ENCODE data around the gene KRTAP10-1. TPM values are rescaled to one million over a fixed set of nuclear protein-coding genes. Genes with fewer than 3 reads are reported as not detected.

KRTAP10-1 gene
- polyA plus RNA-seq, 1 donor (not counting 4 experiments of a cell fraction or from before 2014, with no cell fraction given), result not detected

DNA sequence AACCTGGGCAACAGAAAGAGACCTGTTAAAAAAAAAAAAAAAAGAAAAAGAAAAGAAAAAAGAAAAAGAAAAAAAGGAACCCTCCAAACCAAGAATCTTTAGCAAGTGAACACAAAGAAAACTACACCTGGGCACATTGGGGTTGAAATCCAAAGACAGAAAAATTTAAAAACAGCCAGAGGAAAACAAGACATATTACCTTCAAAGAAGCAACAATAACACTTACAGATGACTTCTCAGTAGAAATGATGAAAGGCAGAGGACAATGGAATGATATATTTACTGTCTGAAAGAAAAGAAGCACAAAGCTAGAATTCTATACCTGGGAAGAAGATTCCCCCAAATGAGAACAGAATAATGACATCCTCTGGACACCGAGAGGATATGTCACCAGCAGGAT is 2.7 kb upstream of the KRTAP10-1 start:
- no peak for TF ChIP-seq EZH2 (IDR thresholded peaks at IDR 0.05; ENCODE audit: low read length)
- TF ChIP-seq, protein P1, sequence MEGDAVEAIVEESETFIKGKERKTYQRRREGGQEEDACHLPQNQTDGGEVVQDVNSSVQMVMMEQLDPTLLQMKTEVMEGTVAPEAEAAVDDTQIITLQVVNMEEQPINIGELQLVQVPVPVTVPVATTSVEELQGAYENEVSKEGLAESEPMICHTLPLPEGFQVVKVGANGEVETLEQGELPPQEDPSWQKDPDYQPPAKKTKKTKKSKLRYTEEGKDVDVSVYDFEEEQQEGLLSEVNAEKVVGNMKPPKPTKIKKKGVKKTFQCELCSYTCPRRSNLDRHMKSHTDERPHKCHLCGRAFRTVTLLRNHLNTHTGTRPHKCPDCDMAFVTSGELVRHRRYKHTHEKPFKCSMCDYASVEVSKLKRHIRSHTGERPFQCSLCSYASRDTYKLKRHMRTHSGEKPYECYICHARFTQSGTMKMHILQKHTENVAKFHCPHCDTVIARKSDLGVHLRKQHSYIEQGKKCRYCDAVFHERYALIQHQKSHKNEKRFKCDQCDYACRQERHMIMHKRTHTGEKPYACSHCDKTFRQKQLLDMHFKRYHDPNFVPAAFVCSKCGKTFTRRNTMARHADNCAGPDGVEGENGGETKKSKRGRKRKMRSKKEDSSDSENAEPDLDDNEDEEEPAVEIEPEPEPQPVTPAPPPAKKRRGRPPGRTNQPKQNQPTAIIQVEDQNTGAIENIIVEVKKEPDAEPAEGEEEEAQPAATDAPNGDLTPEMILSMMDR (optimal IDR thresholded peaks at IDR 0.05 in 1 of 3, IDR thresholded peaks at IDR 0.05 in 1 of 3, conservative IDR thresholded peaks at IDR 0.05 in 1 of 3; ENCODE audit: extremely low read depth in 1 of 3, insufficient read depth in 2 of 3, low read length in 3 of 3), result no peak
- no peaks in the 10 kb centered on the region for H3K79me2 ChIP-seq (ENCODE audit: control insufficient read depth, insufficient read depth, low read length)
- no peaks in the 10 kb centered on the region for H3K4me1 ChIP-seq (ENCODE audit: control insufficient read depth, extremely low read depth, insufficient read depth, low read length)
- no peak overlapping the region for H3K27ac ChIP-seq (ENCODE audit: control insufficient read depth, insufficient read depth, low read length)
- no peaks in the 10 kb centered on the region for H4K20me1 ChIP-seq (ENCODE audit: control insufficient read depth, extremely low read depth, insufficient read depth, low read length)
- dilution Hi-C loops (cut with MboI; ENCODE audit: extremely low pct_ligation_motif_present, low sequenced_read_pairs), result no loop called here
- H3K27me3 ChIP-seq (ENCODE audit: control insufficient read depth, extremely low read depth, insufficient read depth, low read length), result no peaks in the 10 kb centered on the region
- H3K9ac ChIP-seq (ENCODE audit: control insufficient read depth, extremely low read depth, insufficient read depth, low read length), result no peak overlapping the region
- H3K4me2 ChIP-seq (ENCODE audit: control insufficient read depth, extremely low read depth, insufficient read depth, low read depth, low read length), result no peak overlapping the region
- no peaks in the 10 kb centered on the region for H3K9me1 ChIP-seq (ENCODE audit: control insufficient read depth, extremely low read depth, insufficient read depth, low read length)
- no peak overlapping the region for H3K4me3 ChIP-seq (ENCODE audit: control insufficient read depth in 2 of 3, extremely low read depth in 1 of 3, insufficient read depth in 2 of 3, low read depth in 1 of 3, low read length in 3 of 3)
- no peak overlapping the region for H2AFZ ChIP-seq (ENCODE audit: control insufficient read depth, low read length)
- no peaks in the 10 kb centered on the region for H3K36me3 ChIP-seq (ENCODE audit: control insufficient read depth in 2 of 2, extremely low read depth in 1 of 2, insufficient read depth in 2 of 2, low read length in 2 of 2)
- DNase-seq (ENCODE audit: low read depth, low spot score) (no peak), FAIRE-seq (no peak)
- H3K9me3 ChIP-seq (ENCODE audit: control insufficient read depth, low read depth, low read length), result no peaks in the 10 kb centered on the region

DNA sequence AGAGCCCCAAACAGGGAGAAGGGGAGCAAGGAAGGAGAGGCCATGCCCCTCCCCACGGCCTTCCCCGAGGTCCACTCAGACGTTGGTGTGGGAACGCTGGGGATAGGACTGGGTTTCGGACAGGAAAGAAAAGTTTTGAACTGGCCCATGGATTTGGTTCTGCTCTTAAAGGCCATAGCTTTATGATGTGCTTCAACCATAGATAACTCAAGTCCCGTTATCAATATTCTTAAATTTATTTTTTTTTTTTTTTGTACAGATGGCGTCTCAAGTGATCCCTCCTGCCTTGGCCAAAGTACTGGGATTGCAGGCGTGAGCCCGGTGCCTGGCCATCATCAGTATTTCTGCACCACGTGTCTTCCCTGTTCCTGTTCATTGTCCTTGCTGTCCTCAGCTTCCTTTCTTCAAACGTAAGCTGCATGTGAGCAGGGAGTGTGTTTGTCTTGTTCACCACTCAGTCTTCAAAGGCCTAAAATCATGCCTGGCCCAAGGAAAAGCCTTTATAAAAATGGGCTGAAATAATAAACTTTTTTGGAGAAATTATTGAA is 820 bp upstream of the KRTAP10-1 start:
- Histone ChIP-seq H3K9ac (ENCODE audit: control insufficient read depth, extremely low read depth, insufficient read depth, low read length) (no peak overlapping the region), H4K20me1 (ENCODE audit: control insufficient read depth, extremely low read depth, insufficient read depth, low read length) (no peaks in the 10 kb centered on the region), H3K79me2 (ENCODE audit: control insufficient read depth, insufficient read depth, low read length) (no peaks in the 10 kb centered on the region), H3K27me3 (ENCODE audit: control insufficient read depth, extremely low read depth, insufficient read depth, low read length) (no peaks in the 10 kb centered on the region), H3K36me3 (ENCODE audit: control insufficient read depth in 2 of 2, extremely low read depth in 1 of 2, insufficient read depth in 2 of 2, low read length in 2 of 2) (no peaks in the 10 kb centered on the region), H3K9me1 (ENCODE audit: control insufficient read depth, extremely low read depth, insufficient read depth, low read length) (no peaks in the 10 kb centered on the region), H3K4me3 (ENCODE audit: control insufficient read depth in 2 of 3, extremely low read depth in 1 of 3, insufficient read depth in 2 of 3, low read depth in 1 of 3, low read length in 3 of 3) (no peak overlapping the region), H3K9me3 (ENCODE audit: control insufficient read depth, low read depth, low read length) (no peaks in the 10 kb centered on the region), H3K27ac (ENCODE audit: control insufficient read depth, insufficient read depth, low read length) (no peak overlapping the region), H2AFZ (ENCODE audit: control insufficient read depth, low read length) (no peak overlapping the region), H3K4me2 (ENCODE audit: control insufficient read depth, extremely low read depth, insufficient read depth, low read depth, low read length) (no peak overlapping the region), H3K4me1 (ENCODE audit: control insufficient read depth, extremely low read depth, insufficient read depth, low read length) (no peaks in the 10 kb centered on the region)
- TF ChIP-seq EZH2 (IDR thresholded peaks at IDR 0.05; ENCODE audit: low read length), result no peak
- TF ChIP-seq, protein P1 (optimal IDR thresholded peaks at IDR 0.05 in 1 of 3, IDR thresholded peaks at IDR 0.05 in 1 of 3, conservative IDR thresholded peaks at IDR 0.05 in 1 of 3; ENCODE audit: extremely low read depth in 1 of 3, insufficient read depth in 2 of 3, low read length in 3 of 3), result no peak
- no peak for FAIRE-seq
- dilution Hi-C loops (cut with MboI; ENCODE audit: extremely low pct_ligation_motif_present, low sequenced_read_pairs), result no loop called here
- DNase-seq (ENCODE audit: low read depth, low spot score), result no peak
